Stimulated activated CD4-positive, alpha-beta T cell treated with anti-CD3 and anti-CD28 coated beads, Interleukin-12 subunit alpha, Interleukin-12 subunit beta, amount 100 ng/mL, for 4 hours (primary cell): ENCODE measurements around the gene FBXW2.

Experiments used
- DNase-seq: peaks from one replicate; pipeline ENCODE4 v3.0.0-alpha.2; 2020

The FBXW2 gene

GRCh38 chr9:120713257-120714087, 79.7 kb downstream of the FBXW2 start:
- DNase-seq, result peak; percentile 12

- no peak for DNase-seq
Measured at GRCh38 chr9:120712539-120713031, 80.6 kb downstream of the FBXW2 start.

GRCh38 chr9:120711841-120712538, 81.2 kb downstream of the FBXW2 start:
- DNase-seq, result no peak

- DNase-seq, result no peak
Measured at GRCh38 chr9:120711354-120711753, 81.9 kb downstream of the FBXW2 start.

- DNase-seq, result no peak
Measured at GRCh38 chr9:120710110-120710981, 82.9 kb downstream of the FBXW2 start.

- no peak for DNase-seq
Measured at GRCh38 chr9:120708526-120709224, 84.5 kb downstream of the FBXW2 start.

GRCh38 chr9:120707170-120707569, 86.0 kb downstream of the FBXW2 start:
- DNase-seq, result no peak
